Esophagus (tissue), 2 donors: ENCODE data around the gene EPHB1. TPM values are rescaled to one million over a fixed set of nuclear protein-coding genes. Genes with fewer than 3 reads are reported as not detected.

Source experiments
- H3K27ac ChIP-seq, 2 donors: one replicate each; pipeline ENCODE4 v1.5.1; 2013; ENCODE audit warnings: low read depth in 2 of 2, mild to moderate bottlenecking in 2 of 2, inconsistent platforms in 1 of 2, low read length in 1 of 2, moderate library complexity in 1 of 2
- H3K27me3 ChIP-seq, 2 donors: one replicate each; pipeline ENCODE4 v1.6.1; 2013; ENCODE audit warnings: low read length in 2 of 2, control low read depth in 1 of 2, mild to moderate bottlenecking in 1 of 2; ENCODE audit not compliant: insufficient read depth in 2 of 2, control insufficient read depth in 1 of 2
- H3K36me3 ChIP-seq, 2 donors: one replicate each; pipeline ENCODE4 v1.6.1; 2013; ENCODE audit warnings: low read length in 1 of 2; ENCODE audit not compliant: control insufficient read depth in 2 of 2, insufficient read depth in 2 of 2
- H3K4me1 ChIP-seq, 2 donors: one replicate each; pipeline ENCODE4 v1.6.1; 2013; ENCODE audit warnings: low read length in 1 of 2; ENCODE audit not compliant: control insufficient read depth in 2 of 2, insufficient read depth in 2 of 2
- H3K4me3 ChIP-seq, 2 donors: one replicate each; pipeline ENCODE4 v1.5.1; 2013; ENCODE audit warnings: low read length in 2 of 2, mild to moderate bottlenecking in 2 of 2, low read depth in 1 of 2, moderate library complexity in 1 of 2
- H3K9me3 ChIP-seq, 2 donors: one replicate each; pipeline ENCODE4 v1.6.1; 2013; ENCODE audit warnings: mild to moderate bottlenecking in 2 of 2, low read depth in 1 of 2, low read length in 1 of 2, moderate library complexity in 1 of 2; ENCODE audit not compliant: control insufficient read depth in 2 of 2, insufficient read depth in 1 of 2
- WGBS, 2 donors: extraction: QIAGEN DNeasy Blood & Tissue Kit; methylation state at CpG; one replicate each; pipeline ENCODE4 v1.1.7; 2013; 5-methylcytosine and 5-hydroxymethylcytosine counted together
- polyA plus RNA-seq, 2 donors: library from polyadenylated mRNA; stranded (reverse); fragments of 200-250 nt; gene quantifications; one replicate each; pipeline ENCODE4 v1.2.3, GENCODE V29; 2013
- donor health status: healthy with polysubstance abuse.
- donor health status: Bipolar disorder and iron deficiency.

Gene EPHB1
- polyA plus RNA-seq, 2 donors, result 0.04 to 0.38 TPM

DNA sequence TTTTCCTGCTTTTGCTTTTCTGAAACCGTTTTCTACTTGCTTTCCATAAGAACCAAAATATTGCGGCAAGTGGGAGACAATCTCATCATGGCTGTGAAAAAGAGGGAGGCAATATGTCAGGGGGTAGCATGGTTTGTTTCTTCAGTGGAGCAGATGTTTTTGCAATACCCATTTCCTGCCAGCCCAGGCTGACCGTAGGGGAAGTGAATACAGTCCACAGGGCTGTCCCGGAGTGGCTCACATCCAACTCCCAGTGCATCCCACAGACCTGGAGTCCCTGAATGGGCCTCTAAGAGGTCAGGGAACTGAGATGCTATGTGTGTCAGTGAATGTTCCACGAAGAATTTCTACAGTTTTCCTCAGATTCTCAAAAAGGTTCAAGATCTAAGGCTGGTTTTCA lies 69.6 kb downstream of the EPHB1 start:
- Histone ChIP-seq H3K9me3 (no peaks in the 10 kb centered on the region), H3K27ac (no peak overlapping the region), H3K4me3 (no peak overlapping the region), H3K36me3 (no peaks in the 10 kb centered on the region), H3K4me1 (peaks cover 0 to 5% of the 10 kb centered on the region in 2 donors), H3K27me3 (no peaks in the 10 kb centered on the region)
- WGBS, 2 donors, result 51 to 57% methylated on average over 5 of the region's 5 CpGs

GRCh38 chr3:134867277-134867676 lies 72.2 kb downstream of the EPHB1 start:
- H3K27me3 ChIP-seq, result no peaks in the 10 kb centered on the region
- no peaks in the 10 kb centered on the region for H3K9me3 ChIP-seq
- WGBS, 2 donors, result 86 to 96% methylated on average over 1 of the region's 1 CpG
- H3K27ac ChIP-seq, result no peak overlapping the region
- H3K4me3 ChIP-seq, result no peak overlapping the region
- peaks cover 0 to 5% of the 10 kb centered on the region in 2 donors for H3K4me1 ChIP-seq
- H3K36me3 ChIP-seq, result no peaks in the 10 kb centered on the region

DNA sequence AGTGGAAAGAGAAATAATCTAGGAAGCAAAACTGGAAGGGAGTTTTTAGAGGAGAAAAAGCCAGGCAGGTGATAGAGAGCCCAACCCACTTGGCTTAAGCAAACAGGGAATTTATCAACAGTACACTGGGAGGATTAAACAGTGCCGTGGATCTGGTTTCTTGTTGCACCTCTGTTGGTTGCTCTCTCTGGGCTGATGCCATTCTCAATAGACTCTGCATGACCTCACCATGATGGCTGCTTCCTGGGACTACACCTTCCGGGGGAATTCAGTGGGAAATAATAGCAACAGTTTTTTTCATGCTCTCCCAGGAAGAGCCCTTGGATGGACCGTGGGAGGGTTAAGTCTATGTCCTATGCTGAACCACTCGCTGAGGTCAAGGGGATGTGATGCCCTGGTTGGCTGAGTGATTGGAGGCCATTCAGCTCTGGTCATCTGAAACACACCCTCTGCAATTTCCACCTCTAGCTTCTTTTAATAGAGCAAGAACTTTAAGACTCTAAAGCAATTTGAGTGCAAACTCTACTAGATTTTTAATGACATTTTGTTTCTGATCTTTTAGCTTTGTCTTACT lies 74.2 kb downstream of the EPHB1 start:
- H3K27ac ChIP-seq, result no peak overlapping the region
- H3K4me1 ChIP-seq, result peaks cover 0 to 5% of the 10 kb centered on the region in 2 donors
- H3K4me3 ChIP-seq, result no peak overlapping the region
- H3K36me3 ChIP-seq, result no peaks in the 10 kb centered on the region
- no peaks in the 10 kb centered on the region for H3K9me3 ChIP-seq
- 60 to 66% methylated on average over 4 of the region's 4 CpGs for WGBS, 2 donors
- no peaks in the 10 kb centered on the region for H3K27me3 ChIP-seq

DNA sequence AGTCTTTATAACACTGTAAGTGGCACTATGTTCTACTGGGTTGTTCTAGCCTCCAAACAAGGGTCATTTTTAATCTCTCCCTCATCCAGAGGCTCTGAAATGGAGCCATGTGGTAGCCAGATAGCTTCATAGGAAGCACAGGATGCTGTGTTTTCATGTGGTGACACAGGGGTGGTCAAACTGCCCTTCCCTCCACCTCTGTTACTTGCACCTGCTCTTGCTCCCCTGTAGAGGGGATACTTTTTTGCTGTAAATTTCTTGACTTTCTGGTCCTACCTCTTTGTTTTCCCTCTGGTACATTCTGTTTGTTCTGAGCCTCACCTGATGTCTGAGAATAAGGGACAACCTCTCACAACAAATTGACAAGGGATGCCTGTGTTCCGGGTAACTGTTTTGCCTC lies 76.8 kb downstream of the EPHB1 start:
- Histone ChIP-seq H3K27ac (no peak overlapping the region), H3K4me3 (no peak overlapping the region), H3K27me3 (no peaks in the 10 kb centered on the region), H3K4me1 (peaks cover 0 to under 1% of the 10 kb centered on the region in 2 donors), H3K9me3 (no peaks in the 10 kb centered on the region), H3K36me3 (no peaks in the 10 kb centered on the region)
- 74 to 79% methylated on average over 1 of the region's 1 CpG for WGBS, 2 donors

GRCh38 chr3:134872440-134873388 lies 77.7 kb downstream of the EPHB1 start:
- Histone ChIP-seq H3K4me1 (no peaks in the 10 kb centered on the region), H3K4me3 (no peak overlapping the region), H3K27ac (no peak overlapping the region), H3K27me3 (no peaks in the 10 kb centered on the region), H3K9me3 (no peaks in the 10 kb centered on the region), H3K36me3 (no peaks in the 10 kb centered on the region)
- WGBS, 2 donors, result 84 to 87% methylated on average over 8 of the region's 8 CpGs

DNA sequence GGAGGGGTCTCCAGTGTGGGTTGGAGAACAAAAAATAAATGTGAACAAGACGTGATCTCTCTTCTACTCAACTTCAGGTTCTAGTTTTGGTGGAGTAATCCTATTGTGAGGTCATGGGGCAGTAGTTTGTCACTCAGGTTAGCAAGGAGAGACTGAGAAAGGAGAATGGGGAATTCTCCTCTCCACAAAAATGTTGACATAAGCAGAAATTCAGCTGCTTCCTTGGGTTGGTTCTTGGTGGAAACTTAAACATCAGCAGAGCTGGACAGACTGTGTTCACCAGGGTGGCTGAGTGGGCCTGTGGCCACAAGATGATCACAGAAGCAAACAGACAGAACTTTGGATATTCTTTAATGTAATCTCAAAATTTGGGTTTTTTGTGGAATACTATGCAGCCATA lies 78.7 kb downstream of the EPHB1 start:
- 72 to 80% methylated on average over 1 of the region's 1 CpG for WGBS, 2 donors
- H3K36me3 ChIP-seq, result no peaks in the 10 kb centered on the region
- no peak overlapping the region for H3K4me3 ChIP-seq
- no peaks in the 10 kb centered on the region for H3K4me1 ChIP-seq
- no peaks in the 10 kb centered on the region for H3K27me3 ChIP-seq
- H3K9me3 ChIP-seq, result no peaks in the 10 kb centered on the region
- H3K27ac ChIP-seq, result no peak overlapping the region

DNA sequence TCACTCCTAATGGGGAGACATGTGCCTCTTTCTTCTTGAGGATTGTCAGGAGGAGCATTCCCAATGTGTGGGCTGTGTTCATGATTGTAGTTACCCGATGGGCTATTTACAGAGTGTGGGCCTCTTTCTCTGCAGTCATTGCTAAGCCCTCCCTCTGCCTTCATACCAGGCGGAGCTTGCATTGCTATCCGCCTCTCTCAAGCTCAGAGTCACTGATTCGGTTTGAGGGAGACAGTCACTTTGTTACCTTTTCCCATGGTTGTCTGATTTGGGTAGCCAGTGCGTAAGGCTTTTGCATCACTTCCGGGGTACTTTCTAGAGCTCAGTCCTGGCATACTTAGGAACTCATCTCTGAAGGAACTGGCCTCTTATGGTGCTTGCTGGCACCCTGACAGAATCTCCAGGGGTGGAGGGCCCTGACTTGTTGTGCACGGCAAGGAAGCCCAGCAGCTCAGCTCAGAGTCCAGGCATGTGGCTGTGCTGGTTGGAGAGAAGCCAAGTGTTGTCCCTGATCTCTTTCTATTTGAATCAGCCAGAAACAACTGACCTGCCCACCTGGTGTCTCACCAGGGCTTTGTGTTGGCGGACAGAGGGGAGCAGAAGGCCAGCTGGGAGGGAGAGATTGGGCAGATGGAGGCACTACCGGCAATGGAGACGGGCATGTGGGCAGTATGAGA lies 79.8 kb downstream of the EPHB1 start:
- WGBS, 2 donors, result 54 to 62% methylated on average over 10 of the region's 10 CpGs
- no peak overlapping the region for H3K27ac ChIP-seq
- H3K9me3 ChIP-seq, result no peaks in the 10 kb centered on the region

GRCh38 chr3:134876836-134877235 lies 81.8 kb downstream of the EPHB1 start:
- Histone ChIP-seq H3K4me3 (no peak overlapping the region), H3K27ac (no peak overlapping the region), H3K27me3 (no peaks in the 10 kb centered on the region), H3K9me3 (no peaks in the 10 kb centered on the region), H3K36me3 (no peaks in the 10 kb centered on the region), H3K4me1 (no peaks in the 10 kb centered on the region)
- WGBS, 2 donors, result 86 to 94% methylated on average over 2 of the region's 2 CpGs

More for the DNA sequence above, 79.8 kb downstream of the EPHB1 start:
- no peaks in the 10 kb centered on the region for H3K27me3 ChIP-seq
- no peaks in the 10 kb centered on the region for H3K36me3 ChIP-seq
- no peaks in the 10 kb centered on the region for H3K4me1 ChIP-seq
- H3K4me3 ChIP-seq, result no peak overlapping the region

- 81 to 84% methylated on average over 5 of the region's 5 CpGs for WGBS, 2 donors
- no peak overlapping the region for H3K4me3 ChIP-seq
- H3K27ac ChIP-seq, result no peak overlapping the region
- no peaks in the 10 kb centered on the region for H3K9me3 ChIP-seq
- H3K36me3 ChIP-seq, result no peaks in the 10 kb centered on the region
- no peaks in the 10 kb centered on the region for H3K4me1 ChIP-seq
- H3K27me3 ChIP-seq, result no peaks in the 10 kb centered on the region
Observed at GRCh38 chr3:134877788-134878187, 82.7 kb downstream of the EPHB1 start.
